Right ventricle myocardium superior (tissue), 1 donor: ENCODE measurements around the gene CDH8. TPM values are rescaled to one million over a fixed set of nuclear protein-coding genes. Genes with fewer than 3 reads are reported as not detected.

ENCODE experiments used
- ATAC-seq: fragments of 200-7000 bp; cut with Tn5 transposase; one replicate; pipeline ENCODE4 v1.9.1; 2020; ENCODE audit warnings: mild to moderate bottlenecking; ENCODE audit not compliant: poor library complexity
- DNase-seq: peaks from one replicate; pipeline ENCODE4 v3.0.0-alpha.2; 2020
- intact Hi-C: fragments of 100-400 bp; cut with DNase I; formaldehyde crosslinking; loops from one replicate; pipeline ENCODE4 v1.11.2; 2022
- long read RNA-seq: library from polyadenylated mRNA; unstranded; transcript quantifications from one replicate; pipeline ENCODE4 v2.0.0, GENCODE V29; 2021
- total RNA-seq: library from RNA; stranded (reverse); fragmentation: NEBNext Ultra II Directional; extraction: Animal tissue kit (Norgen Biotek cat#: 25700); gene quantifications from one replicate; pipeline ENCODE4 v1.2.1, GENCODE V29; 2021
- donor health status: DM: no; HTN: yes; CAD: no; lungs with severe emphysema.

The CDH8 gene
- 0.19 TPM for total RNA-seq
- long read RNA-seq, result 0 reads

- intact Hi-C loops, result no loop called here
- ATAC-seq (no peak), DNase-seq (peak; percentile 30)
Observed at GRCh38 chr16:62036101-62036801, at the start of gene CDH8. Gene CDH8 (minus strand): TSS chr16:62036438. CDS start chr16:62021403, 15,035 bp downstream.

GRCh38 chr16:62079236-62079635 lies 43.0 kb upstream of the CDH8 start:
- no peak for ATAC-seq
- no peak for DNase-seq
- intact Hi-C loops, result no loop called here

GRCh38 chr16:62077998-62078397 lies 41.8 kb upstream of the CDH8 start:
- intact Hi-C loops, result no loop called here
- DNase-seq, result no peak
- ATAC-seq, result no peak

- ATAC-seq (no peak), DNase-seq (no peak)
- intact Hi-C loops, result no loop called here
Observed at GRCh38 chr16:62076886-62077285, 40.6 kb upstream of the CDH8 start.

- intact Hi-C loops, result no loop called here
- DNase-seq, result no peak
- no peak for ATAC-seq
Observed at GRCh38 chr16:62068747-62069146, 32.5 kb upstream of the CDH8 start.

- intact Hi-C loops, result no loop called here
- no peak for DNase-seq
- no peak for ATAC-seq
Observed at GRCh38 chr16:62067981-62068380, 31.7 kb upstream of the CDH8 start.

GRCh38 chr16:62067182-62067581 lies 30.9 kb upstream of the CDH8 start:
- intact Hi-C loops, result no loop called here
- ATAC-seq, result no peak
- DNase-seq, result no peak

- intact Hi-C loops, result no loop called here
- DNase-seq (no peak), ATAC-seq (no peak)
Observed at GRCh38 chr16:62066747-62067146, 30.5 kb upstream of the CDH8 start.

- intact Hi-C loops, result no loop called here
- no peak for DNase-seq
- ATAC-seq, result no peak
Observed at GRCh38 chr16:62064173-62064572, 27.9 kb upstream of the CDH8 start.

GRCh38 chr16:62060089-62060488 lies 23.9 kb upstream of the CDH8 start:
- ATAC-seq (no peak), DNase-seq (no peak)
- intact Hi-C loops, result no loop called here

GRCh38 chr16:62059527-62059926 lies 23.3 kb upstream of the CDH8 start:
- ATAC-seq (no peak), DNase-seq (no peak)
- intact Hi-C loops, result no loop called here

- intact Hi-C loops, result no loop called here
- DNase-seq (no peak), ATAC-seq (no peak)
Observed at GRCh38 chr16:62058412-62058811, 22.2 kb upstream of the CDH8 start.

GRCh38 chr16:62051942-62052341 lies 15.7 kb upstream of the CDH8 start:
- no peak for DNase-seq
- intact Hi-C loops, result no loop called here
- no peak for ATAC-seq

- no peak for ATAC-seq
- intact Hi-C loops, result no loop called here
- no peak for DNase-seq
Observed at GRCh38 chr16:62050793-62051192, 14.6 kb upstream of the CDH8 start.

- ATAC-seq (no peak), DNase-seq (no peak)
- intact Hi-C loops, result no loop called here
Observed at GRCh38 chr16:62046801-62047200, 10.6 kb upstream of the CDH8 start.

- ATAC-seq, result no peak
- intact Hi-C loops, result no loop called here
- no peak for DNase-seq
Observed at GRCh38 chr16:62041401-62041800, 5.2 kb upstream of the CDH8 start.

GRCh38 chr16:62038646-62039045 lies 2.4 kb upstream of the CDH8 start:
- DNase-seq, result no peak
- ATAC-seq, result no peak
- intact Hi-C loops, result no loop called here

GRCh38 chr16:62038225-62038624 lies 2.0 kb upstream of the CDH8 start:
- ATAC-seq, result no peak
- DNase-seq, result no peak
- intact Hi-C loops, result no loop called here

GRCh38 chr16:62036802-62037135 lies 531 bp upstream of the CDH8 start:
- ATAC-seq, result no peak
- intact Hi-C loops, result no loop called here
- no peak for DNase-seq

GRCh38 chr16:62035115-62036092 lies 834 bp downstream of the CDH8 start:
- DNase-seq (peak; percentile 38), ATAC-seq (no peak)
- intact Hi-C loops, result no loop called here
